Measurements from ENCODE around the gene CCDC88B. TPM values are rescaled to one million over a fixed set of nuclear protein-coding genes. Genes with fewer than 3 reads are reported as not detected.

Gene CCDC88B
- total and polyA plus RNA-seq, 9 of the 15 experiments (the other 6 are each of a cell fraction or from before 2014, with no cell fraction given), result 0.13 to 18.1 (median 7.9) TPM

DNA sequence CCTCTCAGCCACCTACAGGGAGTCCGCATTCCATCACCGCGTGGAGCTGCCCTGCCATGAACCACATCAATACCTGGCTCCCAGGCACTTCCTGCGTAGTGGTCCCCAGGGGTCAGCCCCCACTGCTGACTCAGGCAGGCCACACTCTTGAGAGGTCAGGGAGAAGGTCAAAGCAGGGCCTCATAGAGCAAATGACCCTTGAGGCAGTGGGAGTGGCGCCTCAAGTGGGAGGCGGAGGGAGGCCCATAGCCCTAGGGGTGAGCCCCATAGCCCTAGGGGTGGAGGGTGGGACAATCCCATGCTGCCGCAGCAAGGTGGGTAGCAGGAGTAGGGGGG, 17.1 kb upstream of the CCDC88B start (continued):
- no peak for TF ChIP-seq RFX1 (IDR thresholded peaks at IDR 0.05)
- no peak for TF ChIP-seq STAT5B (CRISPR knock-in tag; IDR thresholded peaks at IDR 0.05)
- TF ChIP-seq MIER1 (IDR thresholded peaks at IDR 0.05; ENCODE audit: low read depth), result no peak
- no peak for TF ChIP-seq EHMT2 (IDR thresholded peaks at IDR 0.05)
- TF ChIP-seq RBFOX2 (IDR thresholded peaks at IDR 0.05; ENCODE audit: low read depth, low read length), result peak; percentile 55; the same call in 1 of the 2 replicates
- no peak for TF ChIP-seq ZNF436 (CRISPR knock-in tag; IDR thresholded peaks at IDR 0.05)

DNA sequence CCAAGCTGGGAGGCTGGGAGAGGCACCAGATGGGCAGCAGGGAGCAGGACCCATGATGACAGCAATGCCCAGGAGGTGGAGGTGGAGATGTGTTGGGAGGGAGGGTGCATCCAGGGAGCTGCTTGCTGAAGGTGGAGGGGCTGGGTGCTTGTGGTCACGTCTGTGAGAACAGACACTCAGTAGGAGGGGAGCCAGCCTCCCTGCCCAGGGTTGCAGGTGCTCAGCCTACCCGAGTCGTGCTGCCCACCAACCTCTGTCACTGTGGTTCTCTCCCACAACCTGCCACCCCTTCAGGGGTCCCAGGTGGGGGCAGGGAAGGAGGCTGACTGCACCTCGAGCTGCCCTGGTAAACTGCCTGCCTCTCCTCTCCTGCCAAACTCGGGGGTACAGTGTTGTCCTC, 16.6 kb upstream of the CCDC88B start:
- intact Hi-C loops (cut with micrococcal nuclease), result no loop called here
- TF ChIP-seq RBFOX2 (IDR thresholded peaks at IDR 0.05; ENCODE audit: low read depth, low read length) (peak; percentile 42; the same call in 1 of the 2 replicates), HNRNPLL (IDR thresholded peaks at IDR 0.05; ENCODE audit: low read depth, low read length, poor library complexity, severe bottlenecking) (no peak), ZNF668 (CRISPR knock-in tag; IDR thresholded peaks at IDR 0.05) (no peak)
- TF ChIP-seq, protein P1, sequence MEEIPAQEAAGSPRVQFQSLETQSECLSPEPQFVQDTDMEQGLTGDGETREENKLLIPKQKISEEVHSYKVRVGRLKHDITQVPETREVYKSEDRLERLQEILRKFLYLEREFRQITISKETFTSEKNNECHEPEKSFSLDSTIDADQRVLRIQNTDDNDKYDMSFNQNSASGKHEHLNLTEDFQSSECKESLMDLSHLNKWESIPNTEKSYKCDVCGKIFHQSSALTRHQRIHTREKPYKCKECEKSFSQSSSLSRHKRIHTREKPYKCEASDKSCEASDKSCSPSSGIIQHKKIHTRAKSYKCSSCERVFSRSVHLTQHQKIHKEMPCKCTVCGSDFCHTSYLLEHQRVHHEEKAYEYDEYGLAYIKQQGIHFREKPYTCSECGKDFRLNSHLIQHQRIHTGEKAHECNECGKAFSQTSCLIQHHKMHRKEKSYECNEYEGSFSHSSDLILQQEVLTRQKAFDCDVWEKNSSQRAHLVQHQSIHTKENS (CRISPR knock-in tag; IDR thresholded peaks at IDR 0.05), result no peak
- DNase-seq (ENCODE audit: extremely low read depth in 1 of 4, low spot score in 3 of 4), result no peak
- 42% methylated on average over 2 of the region's 5 CpGs for WGBS (ENCODE audit: insufficient coverage, low coverage, missing lambda C conversion rate)
- CTCF ChIA-PET (ENCODE audit: low intra/inter-chr PET ratio), result no interaction called here
- no peak overlapping the region; the same call in 2 of the 3 replicates for H3K27ac ChIP-seq (ENCODE audit: extremely low read depth, low read depth, low read length)
- peaks cover 10 to 37% of the 10 kb centered on the region in 2 experiments; a peak in 4 of 5 replicates for H3K4me1 ChIP-seq (replicated peaks in 1 of 2; ENCODE audit: control insufficient read depth in 2 of 2, insufficient read depth in 2 of 2, low read length in 2 of 2)
- in situ Hi-C loops (cut with MboI), result no loop called here
- peak overlapping the region in 1 of 2 experiments; percentile 87; a peak in 2 of 4 replicates for H3K9ac ChIP-seq (ENCODE audit: insufficient read depth in 1 of 2, low read depth in 2 of 2, low read length in 2 of 2)
- H3K4me3 ChIP-seq, result no peak overlapping the region
- no TSS peak for BruUV-seq (replicated peaks)
- H2AFZ ChIP-seq (ENCODE audit: low read depth, low read length), result no peak overlapping the region
- ATAC-seq, result no peak
- no peaks in the 10 kb centered on the region for H3K27me3 ChIP-seq (ENCODE audit: control insufficient read depth in 2 of 2, insufficient read depth in 2 of 2, low read length in 2 of 2)
- POLR2A ChIA-PET, result interaction anchor here (0.5 to 1.2 kb wide), 5 partner anchors 8 to 661 kb away, joined by 3 to 15 read pairs (median 3); no protein-coding TSS in a partner anchor
- peaks cover 26% of the 10 kb centered on the region; the same call in 1 of the 3 replicates for H3K36me3 ChIP-seq (ENCODE audit: control insufficient read depth, insufficient read depth, low read length)
- H3K9me3 ChIP-seq (replicated peaks; ENCODE audit: control insufficient read depth, insufficient read depth, low read depth, low read length), result no peaks in the 10 kb centered on the region
- no peak for FAIRE-seq
- peaks cover 14% of the 10 kb centered on the region for H3K79me2 ChIP-seq (ENCODE audit: control insufficient read depth, insufficient read depth, low read length)
- H3K9me1 ChIP-seq (ENCODE audit: control insufficient read depth, insufficient read depth, low read length), result no peaks in the 10 kb centered on the region
- no peak overlapping the region for H3K4me2 ChIP-seq (ENCODE audit: insufficient read depth, low read length)
- no peaks in the 10 kb centered on the region for H4K20me1 ChIP-seq (replicated peaks; ENCODE audit: control insufficient read depth, insufficient read depth, low read length)
